Muscle layer of duodenum (tissue), 2 donors: ENCODE results near the gene SLC34A1.

ENCODE experiments used
- H3K27ac ChIP-seq: one replicate; pipeline ENCODE4 v1.7.0; 2013; ENCODE audit warnings: mild to moderate bottlenecking, low read length
- H3K27me3 ChIP-seq: one replicate; pipeline ENCODE4 v1.7.0; 2013; ENCODE audit warnings: low read depth, mild to moderate bottlenecking, control low read depth, low read length
- H3K36me3 ChIP-seq, 2 donors: one replicate each; pipeline ENCODE4 v1.7.0; 2013; ENCODE audit warnings: low read length in 2 of 2, control low read depth in 1 of 2, mild to moderate bottlenecking in 1 of 2; ENCODE audit not compliant: insufficient read depth in 2 of 2, control insufficient read depth in 1 of 2
- H3K4me1 ChIP-seq, 2 donors: one replicate each; pipeline ENCODE4 v1.7.0; 2013; ENCODE audit warnings: low read length in 2 of 2, mild to moderate bottlenecking in 2 of 2, control low read depth in 1 of 2, moderate library complexity in 1 of 2; ENCODE audit not compliant: insufficient read depth in 2 of 2, control insufficient read depth in 1 of 2
- H3K4me3 ChIP-seq, 2 donors: one replicate each; pipeline ENCODE4 v1.7.0; 2013; ENCODE audit warnings: low read length in 2 of 2, low read depth in 1 of 2, mild to moderate bottlenecking in 1 of 2
- H3K9me3 ChIP-seq, 2 donors: one replicate each; pipeline ENCODE4 v1.7.0; 2013; ENCODE audit warnings: low read length in 2 of 2, control low read depth in 1 of 2, mild to moderate bottlenecking in 1 of 2; ENCODE audit not compliant: control insufficient read depth in 1 of 2
- donor health status: healthy.

The SLC34A1 gene

GRCh38 chr5:177425801-177426565, 41.7 kb downstream of the SLC34A1 start:
- Histone ChIP-seq H3K4me3 (peak overlapping the region; percentile 65), H3K9me3 (no peaks in the 10 kb centered on the region), H3K4me1 (peaks cover 8 to 38% of the 10 kb centered on the region in 2 donors), H3K36me3 (no peaks in the 10 kb centered on the region), H3K27me3 (no peaks in the 10 kb centered on the region), H3K27ac (peak overlapping the region; percentile 94)

DNA sequence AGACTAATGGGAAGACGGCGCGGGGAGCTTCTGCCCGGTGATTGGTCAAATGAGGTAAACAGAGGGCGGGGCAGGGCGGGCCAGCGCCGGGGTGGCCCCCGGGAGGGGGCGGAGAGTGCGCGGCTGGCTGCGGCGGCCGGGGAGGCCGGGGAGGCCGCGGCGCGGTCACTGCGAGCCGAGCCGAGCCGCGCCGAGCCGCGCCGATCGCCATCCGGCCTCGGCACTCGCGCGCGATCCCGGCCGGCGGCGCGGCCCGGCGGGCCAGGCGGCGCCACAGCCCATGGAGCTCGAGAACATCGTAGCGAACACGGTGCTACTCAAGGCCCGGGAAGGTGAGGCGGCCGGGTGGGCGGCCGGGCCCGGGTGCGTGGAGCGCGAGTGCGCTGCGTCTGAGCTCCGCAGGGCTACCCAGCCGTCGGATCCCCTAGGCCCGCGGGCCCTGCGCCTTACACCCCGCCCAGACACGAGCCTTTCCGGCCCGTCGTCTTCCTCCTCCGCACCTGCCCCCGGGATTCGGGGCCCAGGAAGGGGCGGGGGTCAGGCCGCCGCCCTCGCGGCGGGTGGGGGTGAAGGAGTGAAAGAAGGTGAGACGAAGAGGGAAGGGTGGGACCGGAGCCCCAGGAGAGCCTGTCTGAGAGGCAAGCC, 42.5 kb downstream of the SLC34A1 start, which contains the start of gene GRK6:
Gene GRK6, plus strand, starts transcription at position 111 of the 645 bp plus-strand sequence. Its CDS starts 170 bp downstream, at position 281.
- Histone ChIP-seq H3K27me3 (no peaks in the 10 kb centered on the region), H3K27ac (peak within 1 kb of the TSS; percentile 94), H3K36me3 (peaks cover 0 to 7% of the 10 kb centered on the region in 2 donors), H3K9me3 (no peaks in the 10 kb centered on the region), H3K4me1 (peaks cover 8 to 41% of the 10 kb centered on the region in 2 donors), H3K4me3 (peak within 1 kb of the TSS; percentile 81 to 84)

DNA sequence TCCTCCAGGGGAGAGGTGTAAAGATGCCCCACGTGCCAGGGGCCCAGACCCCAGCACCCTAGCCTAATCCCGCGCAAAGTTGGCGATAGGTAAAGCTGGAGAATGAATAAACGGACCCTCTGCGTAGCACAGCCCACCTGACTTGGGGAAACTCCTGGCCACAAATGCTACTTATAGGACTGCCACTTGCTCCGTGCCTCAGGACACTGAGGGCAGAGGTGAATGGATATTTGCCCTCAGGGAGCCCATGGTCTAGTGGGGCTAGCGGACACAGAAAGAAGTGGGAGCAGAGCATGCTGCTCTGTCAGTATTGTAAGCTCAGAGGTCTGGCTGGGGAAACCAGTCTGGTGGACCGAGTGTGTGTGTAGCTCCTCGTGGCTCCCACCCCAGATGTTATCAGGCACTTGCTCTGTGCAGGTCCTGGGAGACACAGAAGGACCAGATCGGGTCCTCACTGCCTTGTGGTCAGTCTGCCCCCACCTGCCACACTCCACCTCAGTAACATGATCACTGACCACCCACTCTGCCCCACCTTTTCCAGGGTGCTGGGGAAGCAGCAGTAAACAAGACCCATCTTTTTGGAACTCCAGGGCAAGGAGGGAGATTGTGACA, 43.1 kb downstream of the SLC34A1 start:
- Histone ChIP-seq H3K9me3 (no peaks in the 10 kb centered on the region), H3K4me1 (peaks cover 8 to 41% of the 10 kb centered on the region in 2 donors), H3K27ac (peak overlapping the region; percentile 78), H3K36me3 (peaks cover 6 to 11% of the 10 kb centered on the region in 2 donors), H3K4me3 (peak overlapping the region; percentile 81 to 84), H3K27me3 (no peaks in the 10 kb centered on the region)

DNA sequence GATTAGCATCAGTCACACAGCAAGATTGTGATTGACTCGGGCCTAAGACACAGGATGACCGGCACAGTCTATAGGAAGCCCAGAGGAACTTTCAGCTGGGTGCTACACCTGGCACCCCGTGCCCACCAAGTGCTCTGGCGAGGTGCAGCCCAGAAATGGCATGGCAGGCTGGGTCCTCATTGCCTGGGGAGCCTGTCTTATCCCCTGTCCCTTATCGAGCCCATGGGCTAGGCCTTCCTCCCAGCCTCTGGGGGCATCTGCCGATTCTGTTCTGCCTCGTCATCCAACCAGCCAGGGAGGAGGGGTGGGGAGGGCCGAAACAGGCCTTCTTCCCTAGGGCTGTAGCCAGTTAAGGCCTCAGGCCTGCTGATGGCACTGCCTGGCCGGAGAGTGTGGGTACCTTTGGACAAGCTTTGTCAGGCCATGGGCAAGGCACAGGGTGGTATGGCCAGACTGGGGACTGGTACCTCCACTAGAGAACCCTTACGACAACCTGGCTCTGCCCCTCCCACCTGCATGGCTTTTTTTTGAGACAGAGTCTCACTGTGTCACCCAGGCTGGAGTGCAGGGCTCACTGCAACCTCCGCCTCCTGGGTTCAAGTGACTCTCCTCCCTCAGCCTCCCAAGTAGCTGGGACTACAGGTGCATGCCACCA, 43.8 kb downstream of the SLC34A1 start:
- Histone ChIP-seq H3K9me3 (no peaks in the 10 kb centered on the region), H3K4me1 (peaks cover 8 to 41% of the 10 kb centered on the region in 2 donors), H3K27me3 (no peaks in the 10 kb centered on the region), H3K36me3 (peaks cover 13 to 18% of the 10 kb centered on the region in 2 donors), H3K27ac (peak overlapping the region; percentile 78), H3K4me3 (peak overlapping the region; percentile 81 to 84)

GRCh38 chr5:177428574-177429217, 44.5 kb downstream of the SLC34A1 start:
- peaks cover 19 to 25% of the 10 kb centered on the region in 2 donors for H3K36me3 ChIP-seq
- peaks cover 8 to 41% of the 10 kb centered on the region in 2 donors for H3K4me1 ChIP-seq
- H3K27ac ChIP-seq, result peak overlapping the region; percentile 39
- H3K4me3 ChIP-seq, result peak overlapping the region in 1 of 2 donors; percentile 39
- H3K9me3 ChIP-seq, result no peaks in the 10 kb centered on the region
- H3K27me3 ChIP-seq, result no peaks in the 10 kb centered on the region

DNA sequence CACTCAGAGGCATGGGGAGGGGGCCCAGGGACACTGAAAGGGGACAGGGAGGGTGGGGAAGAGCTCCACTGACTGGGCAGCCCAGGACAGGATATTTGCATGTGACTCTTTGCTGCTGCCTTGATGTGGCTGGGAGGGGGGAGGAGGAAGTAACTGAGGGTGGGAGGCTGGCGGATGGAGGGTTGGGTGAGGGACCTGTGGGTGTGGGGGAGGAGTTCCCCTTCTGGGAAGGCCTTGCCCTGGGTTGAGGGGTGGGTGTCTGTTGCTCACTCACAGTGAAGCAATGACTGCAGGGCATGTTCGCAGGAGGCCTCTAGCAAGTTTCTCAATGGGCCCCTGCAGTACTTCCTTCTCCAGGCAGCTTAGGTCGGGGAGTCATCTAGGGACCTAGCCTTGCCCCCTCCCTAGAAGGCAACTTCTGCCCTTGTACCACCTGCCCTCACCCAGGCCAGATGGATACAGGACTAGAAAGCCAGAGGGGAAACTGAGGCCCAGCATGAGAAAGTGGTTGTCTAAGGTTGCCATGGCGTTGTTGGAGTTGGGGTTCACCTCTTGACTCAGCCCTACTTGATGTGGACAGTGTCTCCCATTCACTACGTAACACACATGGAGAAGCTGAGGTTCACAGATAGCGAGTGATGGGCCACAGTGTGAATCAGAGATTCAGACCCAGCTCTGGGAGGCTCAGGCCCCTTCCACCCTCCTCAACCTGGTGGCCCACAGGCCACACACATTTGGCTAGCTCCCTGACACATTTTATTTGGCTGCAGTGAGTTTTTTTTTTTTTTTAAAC, 45.2 kb downstream of the SLC34A1 start:
- Histone ChIP-seq H3K27me3 (no peaks in the 10 kb centered on the region), H3K4me1 (peaks cover 8 to 41% of the 10 kb centered on the region in 2 donors), H3K4me3 (peak overlapping the region; percentile 11 to 39), H3K36me3 (peaks cover 23 to 32% of the 10 kb centered on the region in 2 donors), H3K27ac (peak overlapping the region; percentile 39), H3K9me3 (no peaks in the 10 kb centered on the region)

DNA sequence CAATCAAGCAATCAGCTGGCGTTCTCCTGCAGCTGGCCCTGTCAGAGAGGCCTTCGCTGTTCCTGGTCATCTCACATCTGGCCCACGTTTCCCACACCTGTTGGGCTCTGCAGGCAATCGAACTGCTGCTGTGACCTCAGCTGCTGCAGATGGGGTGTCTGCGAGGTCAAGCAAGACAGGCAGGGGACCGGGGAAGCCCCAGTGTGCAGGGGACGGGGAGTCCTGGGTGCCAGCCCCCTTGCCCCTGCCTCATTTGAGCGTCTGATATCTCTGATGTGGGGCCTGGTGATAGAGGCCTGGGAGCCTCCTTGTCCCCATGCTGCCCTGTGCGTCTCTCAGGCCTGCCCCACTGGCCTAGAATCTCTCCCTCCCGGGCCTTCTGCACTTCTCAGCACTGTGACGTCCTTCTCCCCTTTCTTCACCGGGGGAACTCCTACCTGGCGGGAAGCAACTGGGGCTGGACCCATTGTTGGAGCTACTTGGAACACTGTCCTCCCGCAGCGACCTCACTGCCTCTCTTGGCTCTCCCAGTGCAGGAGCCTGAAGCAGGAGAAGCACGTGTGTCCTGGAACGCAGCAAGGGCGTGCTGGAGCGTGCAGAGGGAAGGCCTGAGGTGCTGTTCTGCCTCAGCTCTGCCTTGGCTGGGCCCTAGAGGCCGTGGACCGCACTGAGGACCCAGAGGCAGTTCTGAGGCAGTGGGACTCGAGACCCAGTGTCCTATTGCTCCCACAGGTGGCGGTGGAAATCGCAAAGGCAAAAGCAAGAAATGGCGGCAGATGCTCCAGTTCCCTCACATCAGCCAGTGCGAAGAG, 46.1 kb downstream of the SLC34A1 start:
- Histone ChIP-seq H3K9me3 (no peaks in the 10 kb centered on the region), H3K27me3 (no peaks in the 10 kb centered on the region), H3K4me1 (peaks cover 8 to 39% of the 10 kb centered on the region in 2 donors), H3K27ac (no peak overlapping the region), H3K36me3 (peaks cover 28 to 41% of the 10 kb centered on the region in 2 donors), H3K4me3 (no peak overlapping the region)

DNA sequence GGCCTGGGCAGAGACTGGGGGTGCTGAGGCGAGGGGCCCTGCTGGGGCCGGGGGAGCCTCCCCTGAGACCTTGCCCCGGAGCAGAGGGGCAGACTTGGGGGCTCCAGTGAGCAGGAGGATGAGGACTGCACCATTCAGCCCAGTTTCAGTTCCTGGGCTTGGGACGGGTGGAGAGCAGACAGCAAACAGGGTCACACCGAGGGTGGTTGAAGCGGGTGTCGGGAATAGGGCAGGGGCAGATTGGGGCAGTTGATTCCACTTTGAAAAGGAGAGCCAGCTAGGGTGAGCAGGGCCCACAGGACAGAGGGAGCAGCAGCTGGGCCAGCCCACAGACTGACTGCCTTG, 46.7 kb downstream of the SLC34A1 start:
- peaks cover 34 to 47% of the 10 kb centered on the region in 2 donors for H3K36me3 ChIP-seq

DNA sequence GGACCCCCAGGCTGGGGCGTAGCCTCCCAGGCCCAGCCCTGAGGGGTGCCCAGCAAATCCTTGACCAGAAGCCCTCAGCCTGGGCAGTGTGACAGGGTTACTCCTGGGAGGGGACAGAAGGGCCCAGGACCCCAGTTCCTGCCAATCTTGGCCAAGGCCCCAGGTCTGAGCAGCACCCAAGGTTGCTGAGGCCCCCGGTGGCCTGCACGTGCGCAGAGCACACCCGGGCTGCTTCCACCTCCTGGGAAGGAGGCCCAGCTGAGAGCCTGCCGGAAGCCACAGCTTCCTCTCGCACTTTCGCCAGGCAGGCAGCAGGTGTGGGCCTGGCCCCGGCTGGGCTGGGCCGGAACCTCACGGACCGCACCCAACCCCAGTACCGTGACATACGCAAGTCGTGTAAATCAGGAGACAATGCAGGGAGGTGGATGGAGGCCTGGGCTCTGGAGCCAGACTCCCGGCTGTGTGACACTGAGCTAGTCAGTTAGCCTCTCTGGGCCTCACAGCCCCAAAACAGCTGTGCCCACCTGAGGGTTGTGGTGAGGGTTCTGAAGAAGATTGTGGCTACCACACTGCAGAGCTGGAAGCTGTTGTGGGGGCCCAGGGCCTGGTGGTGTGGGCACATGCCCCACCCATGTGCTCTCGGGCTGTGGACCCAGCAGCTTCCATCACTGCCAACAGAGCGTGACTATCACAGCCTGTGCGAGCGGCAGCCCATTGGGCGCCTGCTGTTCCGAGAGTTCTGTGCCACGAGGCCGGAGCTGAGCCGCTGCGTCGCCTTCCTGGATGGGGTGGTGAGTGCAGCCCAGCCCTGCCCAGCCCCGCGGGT, 47.3 kb downstream of the SLC34A1 start:
- peaks cover 34 to 53% of the 10 kb centered on the region in 2 donors for H3K36me3 ChIP-seq
- no peaks in the 10 kb centered on the region for H3K9me3 ChIP-seq
- no peak overlapping the region for H3K27ac ChIP-seq
- H3K4me3 ChIP-seq, result no peak overlapping the region
- peaks cover 8 to 36% of the 10 kb centered on the region in 2 donors for H3K4me1 ChIP-seq
- H3K27me3 ChIP-seq, result no peaks in the 10 kb centered on the region

More for the DNA sequence above, 46.7 kb downstream of the SLC34A1 start:
- Histone ChIP-seq H3K4me1 (peaks cover 8 to 36% of the 10 kb centered on the region in 2 donors), H3K27me3 (no peaks in the 10 kb centered on the region), H3K9me3 (no peaks in the 10 kb centered on the region), H3K4me3 (no peak overlapping the region), H3K27ac (no peak overlapping the region)
